Hepatocyte (in vitro differentiated cells): ENCODE data around the gene COIL. TPM values are rescaled to one million over a fixed set of nuclear protein-coding genes. Genes with fewer than 3 reads are reported as not detected.
A peak's percentile ranks its signal among the peaks of the same experiment; 100 is the strongest.
"Not testable (repeated sequence)": the region's sequence is repeated elsewhere in the genome, so short reads cannot be mapped to it uniquely, and the experiment has no call there.

Source experiments
- DNase-seq: peaks from one replicate; pipeline ENCODE4 v3.0.0-alpha.2; 2016; ENCODE audit warnings: low spot score
- H2AFZ ChIP-seq: fragments of 200-600 bp; sonication (generic); 2 replicates; pipeline ENCODE4 v1.6.0; 2016; ENCODE audit warnings: antibody characterized with exemption, mild to moderate bottlenecking
- H3K27ac ChIP-seq: fragments of 200-600 bp; sonication (generic); 2 replicates; pipeline ENCODE4 v1.5.1; 2016; ENCODE audit warnings: mild to moderate bottlenecking
- H3K27me3 ChIP-seq: fragments of 200-600 bp; sonication (generic); 2 replicates; pipeline ENCODE4 v1.6.1; 2016
- H3K36me3 ChIP-seq: fragments of 200-600 bp; sonication (generic); replicated peaks from 2 replicates; pipeline ENCODE4 v1.5.1; 2016; ENCODE audit warnings: low read depth; ENCODE audit not compliant: insufficient read depth
- H3K4me1 ChIP-seq: fragments of 200-600 bp; sonication (generic); 2 replicates; pipeline ENCODE4 v1.5.1; 2016; ENCODE audit warnings: mild to moderate bottlenecking, moderate library complexity; ENCODE audit not compliant: insufficient read depth
- H3K4me2 ChIP-seq: fragments of 200-600 bp; sonication (generic); 2 replicates; pipeline ENCODE4 v1.6.0; 2016
- H3K4me3 ChIP-seq: fragments of 200-600 bp; sonication (generic); 2 replicates; pipeline ENCODE4 v1.5.1; 2016; ENCODE audit warnings: mild to moderate bottlenecking
- H3K79me2 ChIP-seq: fragments of 200-600 bp; sonication (generic); 2 replicates; pipeline ENCODE4 v1.6.0; 2017; ENCODE audit warnings: mild to moderate bottlenecking
- H3K9me2 ChIP-seq: fragments of 200-600 bp; sonication (generic); replicated peaks from 2 replicates; pipeline ENCODE4 v1.6.0; 2017; ENCODE audit warnings: mild to moderate bottlenecking; ENCODE audit not compliant: insufficient read depth
- H3K9me3 ChIP-seq: fragments of 200-600 bp; sonication (generic); 2 replicates; pipeline ENCODE4 v1.5.1; 2016; ENCODE audit warnings: low read depth, mild to moderate bottlenecking
- H4K20me1 ChIP-seq: fragments of 200-600 bp; sonication (generic); 2 replicates; pipeline ENCODE4 v1.6.0; 2016; ENCODE audit warnings: mild to moderate bottlenecking; ENCODE audit not compliant: insufficient read depth, poor library complexity, severe bottlenecking
- EZH2 ChIP-seq: fragments of 200-600 bp; sonication (generic); IDR thresholded peaks from 2 replicates; pipeline ENCODE4 v1.6.1; 2016; ENCODE audit warnings: antibody characterized with exemption, mild to moderate bottlenecking, borderline replicate concordance
- EZH2phosphoT487 ChIP-seq: fragments of 200-600 bp; sonication (generic); IDR thresholded peaks from one replicate; pipeline ENCODE4 v1.6.1; 2018; ENCODE audit warnings: antibody characterized with exemption, mild to moderate bottlenecking, low read depth, moderate library complexity; ENCODE audit not compliant: unreplicated experiment, severe bottlenecking
- WGBS: methylation state at CpG from one replicate; pipeline ENCODE4 v1.1.6; 2016; ENCODE audit warnings: low lambda C conversion rate; ENCODE audit errors: missing lambda C conversion rate; 5-methylcytosine and 5-hydroxymethylcytosine counted together
- polyA plus RNA-seq: library from polyadenylated mRNA; unstranded; fragments of >200 nt; fragmentation: Nextera tagmentation; extraction: Ambion mirVana; gene quantifications from 2 replicates; pipeline ENCODE4 v1.2.1, GENCODE V29; 2016
- total RNA-seq: library from RNA; depleted of rRNA; stranded (reverse); fragments of >200 nt; gene quantifications from 2 replicates; pipeline ENCODE4 v1.2.3, GENCODE V29; 2014
- TF ChIP-seq, protein P1 (sequence below): fragments of 200-600 bp; sonication (generic); IDR thresholded peaks from 2 replicates; pipeline ENCODE4 v1.5.1; 2016; ENCODE audit warnings: antibody characterized with exemption, mild to moderate bottlenecking; ENCODE audit not compliant: poor library complexity

COIL gene
- total and polyA plus RNA-seq, 2 experiments from 2014 or later, result 12.9 to 21.0 TPM

- no peak for DNase-seq
- peaks cover under 1% of the 10 kb centered on the region for H4K20me1 ChIP-seq
- no peak overlapping the region for H3K4me2 ChIP-seq
- H3K27me3 ChIP-seq, result no peaks in the 10 kb centered on the region
- no peak overlapping the region for H3K27ac ChIP-seq
- 95% methylated on average over 3 of the region's 3 CpGs for WGBS
- H3K9me2 ChIP-seq, result no peaks in the 10 kb centered on the region
- H2AFZ ChIP-seq, result no peak overlapping the region
- H3K9me3 ChIP-seq, result no peaks in the 10 kb centered on the region
- H3K79me2 ChIP-seq, result no peaks in the 10 kb centered on the region
- H3K36me3 ChIP-seq, result no peaks in the 10 kb centered on the region
- no peak for TF ChIP-seq EZH2
- TF ChIP-seq EZH2phosphoT487, result no peak
- TF ChIP-seq, protein P1, sequence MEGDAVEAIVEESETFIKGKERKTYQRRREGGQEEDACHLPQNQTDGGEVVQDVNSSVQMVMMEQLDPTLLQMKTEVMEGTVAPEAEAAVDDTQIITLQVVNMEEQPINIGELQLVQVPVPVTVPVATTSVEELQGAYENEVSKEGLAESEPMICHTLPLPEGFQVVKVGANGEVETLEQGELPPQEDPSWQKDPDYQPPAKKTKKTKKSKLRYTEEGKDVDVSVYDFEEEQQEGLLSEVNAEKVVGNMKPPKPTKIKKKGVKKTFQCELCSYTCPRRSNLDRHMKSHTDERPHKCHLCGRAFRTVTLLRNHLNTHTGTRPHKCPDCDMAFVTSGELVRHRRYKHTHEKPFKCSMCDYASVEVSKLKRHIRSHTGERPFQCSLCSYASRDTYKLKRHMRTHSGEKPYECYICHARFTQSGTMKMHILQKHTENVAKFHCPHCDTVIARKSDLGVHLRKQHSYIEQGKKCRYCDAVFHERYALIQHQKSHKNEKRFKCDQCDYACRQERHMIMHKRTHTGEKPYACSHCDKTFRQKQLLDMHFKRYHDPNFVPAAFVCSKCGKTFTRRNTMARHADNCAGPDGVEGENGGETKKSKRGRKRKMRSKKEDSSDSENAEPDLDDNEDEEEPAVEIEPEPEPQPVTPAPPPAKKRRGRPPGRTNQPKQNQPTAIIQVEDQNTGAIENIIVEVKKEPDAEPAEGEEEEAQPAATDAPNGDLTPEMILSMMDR, result no peak
- H3K4me1 ChIP-seq, result no peaks in the 10 kb centered on the region
- no peak overlapping the region for H3K4me3 ChIP-seq
Measured at GRCh38 chr17:56945938-56946505, 14.8 kb downstream of the COIL start.

DNA sequence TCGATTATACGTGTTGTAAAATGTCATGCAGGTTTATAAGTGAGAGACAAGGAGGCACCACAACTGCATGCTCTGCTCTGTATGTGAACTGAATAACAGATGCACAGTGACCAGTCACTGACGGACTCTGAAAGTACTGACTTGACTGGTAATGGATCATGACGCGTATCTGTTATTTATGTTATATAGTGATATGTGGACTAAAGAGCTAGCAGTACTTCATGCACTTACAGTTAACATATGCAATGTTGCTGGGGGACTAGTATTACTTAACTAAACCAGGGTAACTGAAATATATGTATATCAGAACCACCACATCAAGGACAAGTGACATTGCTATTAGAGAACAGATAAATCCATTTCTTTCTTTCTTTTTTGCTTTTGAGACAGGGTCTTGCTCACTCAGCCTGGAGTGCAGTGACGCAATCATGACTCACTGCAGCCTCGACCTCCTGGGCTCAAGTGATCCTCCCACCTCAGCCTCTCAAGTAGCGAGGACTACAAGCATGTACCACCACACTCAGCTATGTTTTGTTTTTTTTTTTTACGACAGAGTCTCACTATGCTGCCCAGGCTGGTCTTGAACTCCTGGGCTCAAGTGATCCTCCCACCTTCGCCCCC, 17.2 kb downstream of the COIL start:
- DNase-seq, result no peak
- H3K4me1 ChIP-seq, result no peaks in the 10 kb centered on the region
- H3K4me2 ChIP-seq, result no peak overlapping the region
- no peaks in the 10 kb centered on the region for H3K36me3 ChIP-seq
- H2AFZ ChIP-seq, result no peak overlapping the region
- no peak overlapping the region for H3K27ac ChIP-seq
- H3K9me2 ChIP-seq, result no peaks in the 10 kb centered on the region
- no peaks in the 10 kb centered on the region for H3K79me2 ChIP-seq
- H3K9me3 ChIP-seq, result no peaks in the 10 kb centered on the region
- H3K4me3 ChIP-seq, result no peak overlapping the region
- no peaks in the 10 kb centered on the region for H4K20me1 ChIP-seq
- TF ChIP-seq, protein P1, result no peak
- TF ChIP-seq EZH2phosphoT487, result no peak
- TF ChIP-seq EZH2, result no peak
- WGBS, result 92% methylated on average over 10 of the region's 10 CpGs
- no peaks in the 10 kb centered on the region for H3K27me3 ChIP-seq

GRCh38 chr17:56939869-56940484, 20.9 kb downstream of the COIL start:
- Histone ChIP-seq H3K27me3 (no peaks in the 10 kb centered on the region), H3K4me1 (no peaks in the 10 kb centered on the region), H2AFZ (no peak overlapping the region), H3K36me3 (peaks cover 8% of the 10 kb centered on the region), H4K20me1 (no peaks in the 10 kb centered on the region), H3K4me3 (no peak overlapping the region), H3K27ac (no peak overlapping the region), H3K4me2 (no peak overlapping the region), H3K9me2 (no peaks in the 10 kb centered on the region), H3K79me2 (no peaks in the 10 kb centered on the region), H3K9me3 (no peaks in the 10 kb centered on the region)
- TF ChIP-seq EZH2phosphoT487, result no peak
- TF ChIP-seq, protein P1, result peak; percentile 65
- 62% methylated on average over 11 of the region's 11 CpGs for WGBS
- DNase-seq, result peak; percentile 71

DNA sequence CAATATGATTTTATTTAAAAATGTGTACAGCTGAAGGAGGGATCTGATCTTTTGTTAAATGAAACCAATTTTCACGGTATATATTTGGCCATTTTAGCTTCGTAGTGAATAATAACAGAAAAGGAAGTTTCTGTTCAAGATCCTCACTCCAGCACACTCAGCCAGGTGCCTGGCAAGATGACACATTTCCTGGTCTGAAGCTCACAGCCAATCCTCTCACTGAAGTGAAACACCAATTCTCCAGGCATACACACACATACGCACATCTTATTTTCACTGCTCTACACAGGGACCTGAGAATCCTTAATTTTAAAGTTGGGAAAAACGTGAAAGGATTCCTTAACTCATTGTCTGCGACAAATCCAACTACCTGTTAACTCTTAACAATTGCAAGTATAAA, 22.6 kb downstream of the COIL start:
- H4K20me1 ChIP-seq, H3K36me3 ChIP-seq, H3K4me1 ChIP-seq, H3K9me3 ChIP-seq, H3K79me2 ChIP-seq, DNase-seq, H3K9me2 ChIP-seq, H3K4me3 ChIP-seq, H2AFZ ChIP-seq, H3K4me2 ChIP-seq, H3K27ac ChIP-seq, H3K27me3 ChIP-seq: not testable (repeated sequence)
- 97% methylated on average over 5 of the region's 5 CpGs for WGBS
